ENCODE measurements around the gene PDE6G. TPM values are rescaled to one million over a fixed set of nuclear protein-coding genes. Genes with fewer than 3 reads are reported as not detected.

The PDE6G gene
- total RNA-seq, 4 donors from 2014 or later = 0.62 TPM; not detected in 3

DNA sequence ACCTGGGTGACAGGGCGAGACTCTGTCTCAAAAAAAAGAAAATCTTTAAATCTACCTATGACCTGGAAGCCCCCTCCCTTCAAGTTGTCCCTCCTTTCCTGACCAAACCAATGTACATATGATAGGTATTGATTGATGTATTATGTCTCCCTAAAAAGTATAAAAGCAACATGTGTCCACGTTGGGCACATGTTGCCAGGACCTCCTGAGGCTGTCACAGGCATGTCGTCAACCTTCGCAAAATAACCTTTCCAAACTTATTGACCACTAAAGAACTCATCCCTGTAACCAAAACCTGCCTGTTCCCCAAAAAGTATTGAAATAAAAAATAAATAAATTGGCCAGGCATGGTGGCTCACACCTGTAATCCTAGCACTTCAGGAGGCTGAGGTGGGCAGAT lies 5.7 kb upstream of the PDE6G start:
- H3K27ac ChIP-seq = no peak overlapping the region
- H3K4me3 ChIP-seq = no peak overlapping the region
- H3K4me1 ChIP-seq = peaks cover 0 to 16% (median 12%) of the 10 kb centered on the region in 3 donors
- no peak for ATAC-seq
- WGBS, 2 donors (ENCODE audit: low coverage in 1 of 2) = 86 to 89% methylated on average over 4 of the region's 4 CpGs
- no peak for TF ChIP-seq POLR2AphosphoS5 (IDR thresholded peaks at IDR 0.05)
- TF ChIP-seq, protein P1, sequence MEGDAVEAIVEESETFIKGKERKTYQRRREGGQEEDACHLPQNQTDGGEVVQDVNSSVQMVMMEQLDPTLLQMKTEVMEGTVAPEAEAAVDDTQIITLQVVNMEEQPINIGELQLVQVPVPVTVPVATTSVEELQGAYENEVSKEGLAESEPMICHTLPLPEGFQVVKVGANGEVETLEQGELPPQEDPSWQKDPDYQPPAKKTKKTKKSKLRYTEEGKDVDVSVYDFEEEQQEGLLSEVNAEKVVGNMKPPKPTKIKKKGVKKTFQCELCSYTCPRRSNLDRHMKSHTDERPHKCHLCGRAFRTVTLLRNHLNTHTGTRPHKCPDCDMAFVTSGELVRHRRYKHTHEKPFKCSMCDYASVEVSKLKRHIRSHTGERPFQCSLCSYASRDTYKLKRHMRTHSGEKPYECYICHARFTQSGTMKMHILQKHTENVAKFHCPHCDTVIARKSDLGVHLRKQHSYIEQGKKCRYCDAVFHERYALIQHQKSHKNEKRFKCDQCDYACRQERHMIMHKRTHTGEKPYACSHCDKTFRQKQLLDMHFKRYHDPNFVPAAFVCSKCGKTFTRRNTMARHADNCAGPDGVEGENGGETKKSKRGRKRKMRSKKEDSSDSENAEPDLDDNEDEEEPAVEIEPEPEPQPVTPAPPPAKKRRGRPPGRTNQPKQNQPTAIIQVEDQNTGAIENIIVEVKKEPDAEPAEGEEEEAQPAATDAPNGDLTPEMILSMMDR (IDR thresholded peaks at IDR 0.05) = no peak
- no peak for TF ChIP-seq EP300 (IDR thresholded peaks at IDR 0.05)
- no peak for TF ChIP-seq POLR2A (IDR thresholded peaks at IDR 0.05)
- H3K27me3 ChIP-seq = no peaks in the 10 kb centered on the region
- peaks cover 0 to 8% of the 10 kb centered on the region in 2 donors for H3K36me3 ChIP-seq
- H3K9me3 ChIP-seq = no peaks in the 10 kb centered on the region

DNA sequence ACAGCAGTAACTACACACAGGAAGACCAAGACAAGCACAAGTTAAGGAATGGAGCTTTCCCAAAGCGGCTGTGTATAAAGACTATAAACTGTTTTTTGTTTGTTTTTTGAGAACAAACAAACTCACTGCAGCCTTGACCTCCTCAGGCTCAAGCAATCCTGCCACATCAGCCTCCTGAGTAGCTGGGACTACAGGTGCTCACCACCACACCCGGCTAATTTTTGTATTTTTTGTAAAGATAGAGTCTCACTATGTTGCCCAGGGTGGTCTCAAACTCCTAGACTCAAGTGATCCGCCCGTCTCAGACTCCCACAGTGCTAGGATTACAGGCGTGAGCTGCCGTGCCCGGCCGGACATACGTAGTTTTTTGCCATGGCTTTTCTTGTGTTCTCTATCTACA lies 4.1 kb upstream of the PDE6G start:
- Histone ChIP-seq H3K36me3 (peaks cover 0 to 8% of the 10 kb centered on the region in 2 donors), H3K27me3 (no peaks in the 10 kb centered on the region), H3K4me1 (peaks cover 0 to 9% (median 6%) of the 10 kb centered on the region in 3 donors), H3K27ac (no peak overlapping the region), H3K4me3 (no peak overlapping the region), H3K9me3 (no peaks in the 10 kb centered on the region)
- 74 to 86% methylated on average over 3 to 9 of the region's 9 CpGs for WGBS, 2 donors (ENCODE audit: low coverage in 1 of 2)
- ATAC-seq = no peak
- TF ChIP-seq, protein P1 (IDR thresholded peaks at IDR 0.05) = no peak
- TF ChIP-seq POLR2AphosphoS5 (IDR thresholded peaks at IDR 0.05) = no peak
- TF ChIP-seq POLR2A (IDR thresholded peaks at IDR 0.05) = no peak
- TF ChIP-seq EP300 (IDR thresholded peaks at IDR 0.05) = no peak

DNA sequence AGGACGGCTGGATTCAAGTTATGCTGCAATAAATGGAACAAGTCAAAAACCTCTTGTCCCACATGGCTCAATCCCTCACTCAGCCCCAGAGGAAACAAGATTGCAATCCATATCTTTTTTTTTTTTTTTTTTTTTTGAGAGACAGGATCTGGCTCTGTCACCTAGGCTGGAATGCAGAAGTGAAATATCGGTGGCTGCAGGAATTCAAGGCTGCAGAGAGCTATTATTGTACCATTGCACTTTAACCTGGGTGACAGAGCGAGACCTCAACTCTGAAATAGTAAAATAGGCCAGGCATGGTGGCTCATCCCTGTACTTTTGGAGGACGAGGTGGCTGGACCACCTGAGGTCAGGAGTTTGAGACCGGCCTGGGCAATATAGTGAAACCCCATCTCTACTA lies 2.7 kb upstream of the PDE6G start:
- WGBS, 2 donors (ENCODE audit: low coverage in 1 of 2) = 73 to 87% methylated on average over 5 of the region's 5 CpGs
- TF ChIP-seq EP300 (IDR thresholded peaks at IDR 0.05) (no peak), POLR2A (IDR thresholded peaks at IDR 0.05) (no peak), POLR2AphosphoS5 (IDR thresholded peaks at IDR 0.05) (no peak)
- Histone ChIP-seq H3K4me3 (no peak overlapping the region), H3K4me1 (no peaks in the 10 kb centered on the region), H3K36me3 (no peaks in the 10 kb centered on the region), H3K9me3 (no peaks in the 10 kb centered on the region), H3K27me3 (peaks cover 12% of the 10 kb centered on the region), H3K27ac (no peak overlapping the region)
- ATAC-seq = no peak

DNA sequence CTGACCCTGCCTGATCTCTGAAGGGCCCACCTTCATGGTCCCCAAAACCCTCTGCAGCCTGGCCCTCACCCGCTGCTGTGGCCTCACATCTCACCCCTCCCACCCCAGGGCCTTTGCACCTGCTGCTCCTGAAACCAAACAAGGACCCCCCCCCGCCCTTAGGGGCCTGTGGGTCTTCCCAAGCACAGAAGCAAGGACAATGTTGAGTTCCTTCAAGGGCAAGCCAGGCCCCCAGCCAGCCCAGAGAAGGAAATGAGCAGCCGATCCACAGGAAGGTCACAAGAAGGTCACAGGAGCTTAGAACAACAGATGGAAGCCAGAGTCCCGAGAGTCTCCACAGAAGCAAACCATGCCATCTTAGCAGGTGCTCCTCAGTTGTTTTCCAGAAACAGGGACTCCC lies 493 bp upstream of the PDE6G start:
- H3K4me3 ChIP-seq = no peak overlapping the region
- WGBS, 2 donors (ENCODE audit: low coverage in 1 of 2) = no CpG with 5 or more reads among the region's 4 CpGs
- no peaks in the 10 kb centered on the region for H3K36me3 ChIP-seq
- H3K27ac ChIP-seq = no peak overlapping the region
- no peak for ATAC-seq
- H3K4me1 ChIP-seq = no peaks in the 10 kb centered on the region
- TF ChIP-seq, protein P1 (IDR thresholded peaks at IDR 0.05) = no peak
- TF ChIP-seq POLR2A (IDR thresholded peaks at IDR 0.05) (no peak), EP300 (IDR thresholded peaks at IDR 0.05) (no peak), POLR2AphosphoS5 (IDR thresholded peaks at IDR 0.05) (no peak)
- no peaks in the 10 kb centered on the region for H3K9me3 ChIP-seq
- H3K27me3 ChIP-seq = peaks cover 33% of the 10 kb centered on the region

DNA sequence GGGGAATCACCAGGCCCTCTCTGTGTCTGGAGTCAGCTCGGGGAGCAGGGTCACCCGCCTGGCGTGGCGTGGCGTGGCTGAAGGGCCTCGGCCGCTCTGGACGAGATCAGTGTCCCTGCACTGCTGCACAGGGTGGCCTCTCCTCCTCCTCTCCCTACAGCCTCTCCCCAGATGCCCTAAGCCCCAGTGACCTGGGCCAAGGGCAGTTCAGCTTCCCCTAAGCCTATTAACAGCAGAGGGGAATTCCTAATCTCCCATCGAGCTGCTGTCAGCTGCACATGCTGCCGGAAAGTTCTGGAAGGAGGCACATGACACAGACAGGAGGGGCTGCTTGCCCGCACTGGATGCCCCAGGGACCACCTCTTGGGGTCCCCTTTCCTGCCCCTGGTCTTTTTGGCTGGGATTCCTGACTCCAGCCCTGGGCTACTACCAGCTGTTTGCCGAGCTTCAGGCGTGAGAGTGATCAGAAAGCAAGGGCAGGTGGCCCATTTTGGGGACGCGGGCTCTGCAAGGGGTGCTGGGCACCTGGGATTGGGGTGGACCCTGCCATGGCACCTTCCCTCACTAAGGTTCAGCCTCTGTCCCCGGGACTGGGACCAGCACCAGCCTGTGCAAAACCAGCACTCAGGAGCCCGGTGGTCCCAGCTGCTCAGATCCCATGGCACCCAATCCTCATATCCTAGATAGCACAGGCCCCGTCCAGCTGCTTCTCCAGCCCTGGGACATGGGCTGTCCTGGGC lies 794 bp downstream of the PDE6G start:
- Histone ChIP-seq H3K36me3 (no peaks in the 10 kb centered on the region), H3K4me3 (no peak overlapping the region), H3K27me3 (peaks cover 46% of the 10 kb centered on the region), H3K27ac (no peak overlapping the region), H3K4me1 (no peaks in the 10 kb centered on the region), H3K9me3 (no peaks in the 10 kb centered on the region)
- TF ChIP-seq POLR2A (IDR thresholded peaks at IDR 0.05) = no peak
- TF ChIP-seq POLR2AphosphoS5 (IDR thresholded peaks at IDR 0.05) = no peak
- TF ChIP-seq EP300 (IDR thresholded peaks at IDR 0.05) = no peak
- TF ChIP-seq, protein P1 (IDR thresholded peaks at IDR 0.05) = no peak
- WGBS, 2 donors (ENCODE audit: low coverage in 1 of 2) = no CpG with 5 or more reads among the region's 18 CpGs
- ATAC-seq = no peak
